Stimulated activated CD8-positive, alpha-beta memory T cell treated with anti-CD3 and anti-CD28 coated beads, Interleukin-15, amount 100 ng/mL, for 1 hour (primary cell): ENCODE data around the gene BRINP3.

Experiments used
- DNase-seq: peaks from one replicate; pipeline ENCODE4 v3.0.0-alpha.2; 2020; ENCODE audit warnings: low read depth

BRINP3 gene

GRCh38 chr1:190322274-190322673 is 155.4 kb downstream of the BRINP3 start:
- DNase-seq = no peak

GRCh38 chr1:190320952-190321351 is 156.7 kb downstream of the BRINP3 start:
- no peak for DNase-seq

- no peak for DNase-seq
These were observed 164.9 kb downstream of the BRINP3 start for GRCh38 chr1:190312763-190313162.

GRCh38 chr1:190303501-190303900 is 174.2 kb downstream of the BRINP3 start:
- DNase-seq = no peak

GRCh38 chr1:190296453-190296852 is 181.2 kb downstream of the BRINP3 start:
- DNase-seq = no peak

- no peak for DNase-seq
These were observed 187.8 kb downstream of the BRINP3 start for GRCh38 chr1:190289897-190290296.

- no peak for DNase-seq
These were observed 191.6 kb downstream of the BRINP3 start for GRCh38 chr1:190286111-190286510.

- DNase-seq = no peak
These were observed 200.6 kb downstream of the BRINP3 start for GRCh38 chr1:190277107-190277506.

- DNase-seq = no peak
These were observed 202.9 kb downstream of the BRINP3 start for GRCh38 chr1:190274721-190275120.

GRCh38 chr1:190273161-190273560 is 204.5 kb downstream of the BRINP3 start:
- no peak for DNase-seq

GRCh38 chr1:190262538-190262937 is 215.1 kb downstream of the BRINP3 start:
- no peak for DNase-seq

- DNase-seq = no peak
These were observed 218.2 kb downstream of the BRINP3 start for GRCh38 chr1:190259424-190259823.

GRCh38 chr1:190258003-190258402 is 219.7 kb downstream of the BRINP3 start:
- no peak for DNase-seq

GRCh38 chr1:190252046-190252445 is 225.6 kb downstream of the BRINP3 start:
- DNase-seq = no peak

GRCh38 chr1:190250368-190250767 is 227.3 kb downstream of the BRINP3 start:
- DNase-seq = no peak

- no peak for DNase-seq
These were observed 233.3 kb downstream of the BRINP3 start for GRCh38 chr1:190244406-190244805.

GRCh38 chr1:190243056-190243455 is 234.6 kb downstream of the BRINP3 start:
- no peak for DNase-seq

GRCh38 chr1:190226006-190226405 is 251.7 kb downstream of the BRINP3 start:
- DNase-seq = no peak

- no peak for DNase-seq
These were observed 265.2 kb downstream of the BRINP3 start for GRCh38 chr1:190212450-190212849.

GRCh38 chr1:190207733-190208132 is 269.9 kb downstream of the BRINP3 start:
- DNase-seq = no peak

GRCh38 chr1:190205713-190206112 is 272.0 kb downstream of the BRINP3 start:
- no peak for DNase-seq

- DNase-seq = no peak
These were observed 281.6 kb downstream of the BRINP3 start for GRCh38 chr1:190196020-190196419.

GRCh38 chr1:190193508-190194115 is 284.1 kb downstream of the BRINP3 start:
- DNase-seq = no peak

GRCh38 chr1:190192627-190193026 is 285.0 kb downstream of the BRINP3 start:
- no peak for DNase-seq

- DNase-seq = no peak
These were observed 294.1 kb downstream of the BRINP3 start for GRCh38 chr1:190183588-190183987.
